Measurements from ENCODE around the gene JAZF1.

JAZF1 gene

GRCh38 chr7:27871086-27871485 lies 309.5 kb downstream of the JAZF1 start:
- Histone ChIP-seq H3K36me3 (replicated peaks) (no peaks in the 10 kb centered on the region), H3K4me3 (ENCODE audit: low read depth, low read length) (no peak overlapping the region), H3K27me3 (replicated peaks) (no peaks in the 10 kb centered on the region), H3K27ac (no peak overlapping the region)
- TF ChIP-seq CTCF (IDR thresholded peaks at IDR 0.05; ENCODE audit: low read depth, low read length, missing control alignments): no peak
- no peak for DNase-seq
- in situ Hi-C loops (cut with HindIII; ENCODE audit: low pct_ligation_motif_present, low sequenced_read_pairs): no loop called here

- TF ChIP-seq CTCF (IDR thresholded peaks at IDR 0.05; ENCODE audit: low read depth, low read length, missing control alignments): no peak
- no peaks in the 10 kb centered on the region for H3K36me3 ChIP-seq (replicated peaks)
- H3K4me3 ChIP-seq (ENCODE audit: low read depth, low read length): no peak overlapping the region
- in situ Hi-C loops (cut with HindIII; ENCODE audit: low pct_ligation_motif_present, low sequenced_read_pairs): no loop called here
- H3K27me3 ChIP-seq (replicated peaks): no peaks in the 10 kb centered on the region
- H3K27ac ChIP-seq: no peak overlapping the region
- no peak for DNase-seq
Measured at GRCh38 chr7:27870595-27870994, 310.0 kb downstream of the JAZF1 start.

GRCh38 chr7:27869056-27869455 lies 311.5 kb downstream of the JAZF1 start:
- Histone ChIP-seq H3K36me3 (replicated peaks) (no peaks in the 10 kb centered on the region), H3K4me3 (ENCODE audit: low read depth, low read length) (no peak overlapping the region), H3K27me3 (replicated peaks) (no peaks in the 10 kb centered on the region), H3K27ac (no peak overlapping the region)
- in situ Hi-C loops (cut with HindIII; ENCODE audit: low pct_ligation_motif_present, low sequenced_read_pairs): no loop called here
- TF ChIP-seq CTCF (IDR thresholded peaks at IDR 0.05; ENCODE audit: low read depth, low read length, missing control alignments): no peak
- DNase-seq: no peak

GRCh38 chr7:27868131-27868550 lies 312.5 kb downstream of the JAZF1 start:
- Histone ChIP-seq H3K36me3 (replicated peaks) (no peaks in the 10 kb centered on the region), H3K27ac (no peak overlapping the region), H3K4me3 (ENCODE audit: low read depth, low read length) (no peak overlapping the region), H3K27me3 (replicated peaks) (no peaks in the 10 kb centered on the region)
- no peak for TF ChIP-seq CTCF (IDR thresholded peaks at IDR 0.05; ENCODE audit: low read depth, low read length, missing control alignments)
- DNase-seq: peak; percentile 20
- in situ Hi-C loops (cut with HindIII; ENCODE audit: low pct_ligation_motif_present, low sequenced_read_pairs): no loop called here

GRCh38 chr7:27866828-27867672 lies 313.5 kb downstream of the JAZF1 start:
- Histone ChIP-seq H3K27ac (no peak overlapping the region), H3K27me3 (replicated peaks) (no peaks in the 10 kb centered on the region), H3K36me3 (replicated peaks) (no peaks in the 10 kb centered on the region), H3K4me3 (ENCODE audit: low read depth, low read length) (no peak overlapping the region)
- TF ChIP-seq CTCF (IDR thresholded peaks at IDR 0.05; ENCODE audit: low read depth, low read length, missing control alignments): no peak
- in situ Hi-C loops (cut with HindIII; ENCODE audit: low pct_ligation_motif_present, low sequenced_read_pairs): no loop called here
- no peak for DNase-seq

- in situ Hi-C loops (cut with HindIII; ENCODE audit: low pct_ligation_motif_present, low sequenced_read_pairs): no loop called here
- no peak for TF ChIP-seq CTCF (IDR thresholded peaks at IDR 0.05; ENCODE audit: low read depth, low read length, missing control alignments)
- no peaks in the 10 kb centered on the region for H3K27me3 ChIP-seq (replicated peaks)
- H3K4me3 ChIP-seq (ENCODE audit: low read depth, low read length): no peak overlapping the region
- H3K27ac ChIP-seq: no peak overlapping the region
- no peak for DNase-seq
- no peaks in the 10 kb centered on the region for H3K36me3 ChIP-seq (replicated peaks)
Measured at GRCh38 chr7:27866256-27866655, 314.3 kb downstream of the JAZF1 start.

Measured in brain microvascular endothelial cell (primary cell).